Stomach (tissue), 4 donors: ENCODE data around the gene CBLB.

Experiments
- CTCF ChIP-seq, 7 experiments: fragments of 450-650 bp in 4 of 7; fragments of 200-600 bp in 3 of 7; sonication (generic) in 3 of 7; IDR thresholded peaks; one replicate each; pipeline ENCODE4 v1.5.1; 2016 to 2019; ENCODE audit warnings: antibody characterized with exemption in 7 of 7, control low read depth in 2 of 7, mild to moderate bottlenecking in 1 of 7
- POLR2A ChIP-seq, 4 donors: fragments of 450-650 bp; IDR thresholded peaks; one replicate each; pipeline ENCODE4 v1.6.1; 2016; ENCODE audit warnings: antibody characterized with exemption in 4 of 4, control low read depth in 2 of 4, mild to moderate bottlenecking in 1 of 4, moderate library complexity in 1 of 4

GRCh38 chr3:105606016-105606415 is 262.8 kb downstream of the CBLB start:
- TF ChIP-seq POLR2A (IDR thresholded peaks at IDR 0.05) (no peak), CTCF (IDR thresholded peaks at IDR 0.05) (no peak)
